ENCODE results near the gene CCT6A.
A peak's percentile ranks its signal among the peaks of the same experiment; 100 is the strongest.
"Not testable (repeated sequence)": the region's sequence is repeated elsewhere in the genome, so short reads cannot be mapped to it uniquely, and the experiment has no call there.

CCT6A gene

GRCh38 chr7:56063500-56063881 lies 11.9 kb downstream of the CCT6A start:
- TF ChIP-seq, protein P1, sequence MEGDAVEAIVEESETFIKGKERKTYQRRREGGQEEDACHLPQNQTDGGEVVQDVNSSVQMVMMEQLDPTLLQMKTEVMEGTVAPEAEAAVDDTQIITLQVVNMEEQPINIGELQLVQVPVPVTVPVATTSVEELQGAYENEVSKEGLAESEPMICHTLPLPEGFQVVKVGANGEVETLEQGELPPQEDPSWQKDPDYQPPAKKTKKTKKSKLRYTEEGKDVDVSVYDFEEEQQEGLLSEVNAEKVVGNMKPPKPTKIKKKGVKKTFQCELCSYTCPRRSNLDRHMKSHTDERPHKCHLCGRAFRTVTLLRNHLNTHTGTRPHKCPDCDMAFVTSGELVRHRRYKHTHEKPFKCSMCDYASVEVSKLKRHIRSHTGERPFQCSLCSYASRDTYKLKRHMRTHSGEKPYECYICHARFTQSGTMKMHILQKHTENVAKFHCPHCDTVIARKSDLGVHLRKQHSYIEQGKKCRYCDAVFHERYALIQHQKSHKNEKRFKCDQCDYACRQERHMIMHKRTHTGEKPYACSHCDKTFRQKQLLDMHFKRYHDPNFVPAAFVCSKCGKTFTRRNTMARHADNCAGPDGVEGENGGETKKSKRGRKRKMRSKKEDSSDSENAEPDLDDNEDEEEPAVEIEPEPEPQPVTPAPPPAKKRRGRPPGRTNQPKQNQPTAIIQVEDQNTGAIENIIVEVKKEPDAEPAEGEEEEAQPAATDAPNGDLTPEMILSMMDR (IDR thresholded peaks at IDR 0.05; ENCODE audit: insufficient read depth, low read depth, low read length, missing control alignments) = no peak
- no peak for DNase-seq (ENCODE audit: low read depth)
- peak overlapping the region; percentile 85 for H3K4me3 ChIP-seq (ENCODE audit: low read depth, low read length)

GRCh38 chr7:56063882-56064625 lies 12.5 kb downstream of the CCT6A start, which contains the start of gene SUMF2:
SUMF2 (plus strand) TSS chr7:56064286; CDS start chr7:56064312, 26 bp downstream.
- peak within 1 kb of the TSS; percentile 85 for H3K4me3 ChIP-seq (ENCODE audit: low read depth, low read length)
- TF ChIP-seq, protein P1 (IDR thresholded peaks at IDR 0.05; ENCODE audit: insufficient read depth, low read depth, low read length, missing control alignments) = peak; percentile 15
- DNase-seq (ENCODE audit: low read depth) = peak; percentile 95

GRCh38 chr7:56066376-56066775 lies 14.8 kb downstream of the CCT6A start:
- DNase-seq (ENCODE audit: low read depth) = not testable (repeated sequence)

GRCh38 chr7:56074371-56074791 lies 22.8 kb downstream of the CCT6A start:
- peak; percentile 83 for DNase-seq (ENCODE audit: low read depth)
- TF ChIP-seq, protein P1 (IDR thresholded peaks at IDR 0.05; ENCODE audit: insufficient read depth, low read depth, low read length, missing control alignments) = peak; percentile 75
- H3K4me3 ChIP-seq (ENCODE audit: low read depth, low read length) = no peak overlapping the region

More at GRCh38 chr7:56066376-56066775, 14.8 kb downstream of the CCT6A start:
- H3K4me3 ChIP-seq (ENCODE audit: low read depth, low read length) = not testable (repeated sequence)

DNA sequence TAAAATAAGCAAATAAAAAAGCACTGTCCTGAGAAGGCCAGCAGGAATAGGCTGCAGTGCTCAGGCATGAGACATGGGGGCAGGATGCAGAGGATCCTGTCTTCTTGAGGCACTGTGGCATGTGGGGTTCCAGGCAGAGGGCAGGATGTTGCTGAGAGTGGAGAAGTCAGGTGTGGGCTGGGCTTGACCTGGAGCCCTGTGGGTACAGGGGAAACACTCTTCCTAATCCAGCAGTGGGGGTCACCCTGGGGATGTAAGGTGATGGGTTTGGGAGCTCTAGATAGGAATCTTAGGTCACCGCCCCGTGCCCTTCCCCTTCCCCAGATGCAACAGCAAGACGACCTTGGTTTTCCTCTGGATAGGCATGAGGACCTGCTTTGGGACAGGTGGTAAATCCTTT lies 26.1 kb downstream of the CCT6A start:
- no peak overlapping the region for H3K4me3 ChIP-seq (ENCODE audit: low read depth, low read length)
- DNase-seq (ENCODE audit: low read depth) = no peak
- TF ChIP-seq, protein P1 (IDR thresholded peaks at IDR 0.05; ENCODE audit: insufficient read depth, low read depth, low read length, missing control alignments) = no peak

GRCh38 chr7:56078196-56078595 lies 26.6 kb downstream of the CCT6A start:
- TF ChIP-seq, protein P1 (IDR thresholded peaks at IDR 0.05; ENCODE audit: insufficient read depth, low read depth, low read length, missing control alignments) = no peak
- no peak for DNase-seq (ENCODE audit: low read depth)
- no peak overlapping the region for H3K4me3 ChIP-seq (ENCODE audit: low read depth, low read length)

DNA sequence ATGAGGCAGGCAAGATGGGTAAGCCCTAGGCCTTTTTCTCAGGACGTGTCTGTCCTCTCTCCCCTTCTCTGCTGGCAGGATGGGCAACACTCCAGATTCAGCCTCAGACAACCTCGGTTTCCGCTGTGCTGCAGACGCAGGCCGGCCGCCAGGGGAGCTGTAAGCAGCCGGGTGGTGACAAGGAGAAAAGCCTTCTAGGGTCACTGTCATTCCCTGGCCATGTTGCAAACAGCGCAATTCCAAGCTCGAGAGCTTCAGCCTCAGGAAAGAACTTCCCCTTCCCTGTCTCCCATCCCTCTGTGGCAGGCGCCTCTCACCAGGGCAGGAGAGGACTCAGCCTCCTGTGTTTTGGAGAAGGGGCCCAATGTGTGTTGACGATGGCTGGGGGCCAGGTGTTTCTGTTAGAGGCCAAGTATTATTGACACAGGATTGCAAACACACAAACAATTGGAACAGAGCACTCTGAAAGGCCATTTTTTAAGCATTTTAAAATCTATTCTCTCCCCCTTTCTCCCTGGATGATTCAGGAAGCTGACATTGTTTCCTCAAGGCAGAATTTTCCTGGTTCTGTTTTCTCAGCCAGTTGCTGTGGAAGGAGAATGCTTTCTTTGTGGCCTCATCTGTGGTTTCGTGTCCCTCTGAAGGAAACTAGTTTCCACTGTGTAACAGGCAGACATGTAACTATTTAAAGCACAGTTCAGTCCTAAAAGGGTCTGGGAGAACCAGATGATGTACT lies 28.1 kb downstream of the CCT6A start:
- no peak for DNase-seq (ENCODE audit: low read depth)
- no peak overlapping the region for H3K4me3 ChIP-seq (ENCODE audit: low read depth, low read length)
- TF ChIP-seq, protein P1 (IDR thresholded peaks at IDR 0.05; ENCODE audit: insufficient read depth, low read depth, low read length, missing control alignments) = no peak

- not testable (repeated sequence) for DNase-seq (ENCODE audit: low read depth); H3K4me3 ChIP-seq (ENCODE audit: low read depth, low read length)
Observed at GRCh38 chr7:56080726-56081435, 29.3 kb downstream of the CCT6A start.

All from GM12865 (cell line).